Iris pigment epithelial cell (primary cell): Measurements from ENCODE around the gene MEF2C.

Experiments used
- DNase-seq: peaks from one replicate; pipeline ENCODE4 v3.0.0-alpha.2; 2011; ENCODE audit warnings: low read depth

MEF2C gene

GRCh38 chr5:88715503-88715902 lies 167.5 kb downstream of the MEF2C start:
- no peak for DNase-seq

- DNase-seq: no peak
Measured at GRCh38 chr5:88713818-88714217, 169.2 kb downstream of the MEF2C start.

- DNase-seq: no peak
Measured at GRCh38 chr5:88708682-88709398, 174.1 kb downstream of the MEF2C start.

GRCh38 chr5:88708021-88708420 lies 175.0 kb downstream of the MEF2C start:
- DNase-seq: no peak

GRCh38 chr5:88707216-88707965 lies 175.6 kb downstream of the MEF2C start:
- DNase-seq: no peak

DNA sequence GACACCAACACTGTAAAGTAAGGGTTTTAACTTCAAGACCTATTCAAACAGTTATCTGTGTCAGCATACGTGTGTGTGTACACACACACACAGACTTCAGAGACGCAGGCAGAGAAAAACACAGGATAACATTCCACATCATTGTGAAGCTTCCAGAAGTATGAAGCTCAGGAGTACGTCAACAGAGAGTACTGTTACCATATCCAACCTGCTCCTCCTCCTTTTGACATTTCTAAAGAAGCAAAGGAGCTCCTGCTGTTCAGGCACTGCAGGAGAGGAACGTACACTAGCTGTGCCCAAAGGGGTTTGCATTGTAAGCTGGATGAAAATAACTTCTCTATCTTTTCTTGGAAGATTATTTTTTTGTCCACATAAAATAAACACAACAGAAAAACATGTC lies 180.7 kb downstream of the MEF2C start:
- DNase-seq: no peak

DNA sequence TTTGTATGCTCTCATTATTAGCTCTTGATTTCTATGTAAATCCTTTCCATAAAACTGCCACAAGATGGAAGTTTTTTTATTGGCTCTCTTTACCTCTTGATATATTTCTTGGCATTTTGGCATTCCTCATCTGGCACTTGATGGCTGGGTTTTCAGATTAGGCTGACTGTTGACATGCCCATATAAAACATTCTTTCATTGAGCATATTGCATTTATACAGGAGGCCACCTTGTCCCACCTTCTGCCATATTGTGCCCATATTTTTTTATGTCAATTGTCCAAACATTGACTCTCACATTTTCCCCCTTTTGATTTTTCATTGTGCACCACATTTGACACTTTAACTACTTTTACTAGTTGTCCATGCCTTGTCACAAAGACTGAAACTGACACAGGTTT lies 182.9 kb downstream of the MEF2C start:
- no peak for DNase-seq

DNA sequence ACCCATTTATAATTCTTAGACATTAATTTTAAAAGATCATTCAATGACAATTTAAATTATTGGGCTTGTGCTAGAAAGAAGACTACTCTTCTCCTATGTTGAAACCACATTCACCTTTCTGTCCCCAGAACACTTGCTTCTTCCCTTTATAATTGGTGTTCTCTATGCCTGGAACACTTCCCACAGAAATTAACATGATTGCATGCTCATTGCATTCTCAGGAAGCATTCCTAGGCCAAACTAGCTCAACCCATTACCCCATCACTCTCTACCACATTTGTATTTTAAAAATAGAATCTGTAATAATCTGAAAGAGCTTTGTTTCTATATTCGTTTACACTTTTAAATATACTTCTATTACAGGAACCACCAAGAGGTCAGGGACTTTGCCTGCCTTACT lies 184.7 kb downstream of the MEF2C start:
- DNase-seq: no peak

DNA sequence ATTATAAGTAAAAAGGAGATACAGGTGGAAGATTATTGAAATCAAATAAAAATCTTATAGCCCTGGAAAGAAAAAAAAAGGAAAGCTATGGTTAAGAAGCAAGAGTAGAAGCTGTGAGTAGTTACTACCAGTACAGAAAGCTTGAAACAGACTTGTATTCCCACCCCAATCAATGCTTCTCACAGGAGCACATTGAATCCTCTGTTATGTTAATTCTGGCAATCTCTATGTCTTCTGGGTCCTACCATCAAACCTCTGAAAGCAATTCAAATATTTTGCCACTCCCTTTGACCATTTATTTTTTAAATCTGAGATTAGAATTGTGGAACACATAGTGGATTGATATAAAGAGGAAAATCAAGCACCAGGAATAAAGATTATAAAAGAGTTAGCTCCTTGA lies 186.5 kb downstream of the MEF2C start:
- no peak for DNase-seq

GRCh38 chr5:88695931-88696330 lies 187.1 kb downstream of the MEF2C start:
- no peak for DNase-seq

DNA sequence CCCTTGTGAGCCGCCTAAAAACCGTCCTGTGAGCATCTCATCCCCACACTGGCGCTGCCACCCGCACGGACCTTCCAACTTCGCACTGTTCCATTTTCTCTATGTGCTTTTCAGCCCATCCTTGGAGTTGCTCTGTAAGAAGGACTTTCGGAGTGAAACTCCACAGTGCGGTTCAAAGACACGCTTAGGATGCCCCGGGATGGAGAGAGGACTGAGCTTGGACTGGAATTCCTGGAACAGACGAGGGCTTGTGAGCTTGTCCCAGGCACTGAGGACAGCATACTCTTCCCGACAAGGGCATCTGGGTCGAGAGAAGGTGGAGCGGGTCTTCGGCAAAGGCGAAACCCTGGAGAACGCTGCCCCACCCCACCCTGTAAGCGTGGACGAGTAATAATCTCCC lies 187.8 kb downstream of the MEF2C start:
- no peak for DNase-seq

DNA sequence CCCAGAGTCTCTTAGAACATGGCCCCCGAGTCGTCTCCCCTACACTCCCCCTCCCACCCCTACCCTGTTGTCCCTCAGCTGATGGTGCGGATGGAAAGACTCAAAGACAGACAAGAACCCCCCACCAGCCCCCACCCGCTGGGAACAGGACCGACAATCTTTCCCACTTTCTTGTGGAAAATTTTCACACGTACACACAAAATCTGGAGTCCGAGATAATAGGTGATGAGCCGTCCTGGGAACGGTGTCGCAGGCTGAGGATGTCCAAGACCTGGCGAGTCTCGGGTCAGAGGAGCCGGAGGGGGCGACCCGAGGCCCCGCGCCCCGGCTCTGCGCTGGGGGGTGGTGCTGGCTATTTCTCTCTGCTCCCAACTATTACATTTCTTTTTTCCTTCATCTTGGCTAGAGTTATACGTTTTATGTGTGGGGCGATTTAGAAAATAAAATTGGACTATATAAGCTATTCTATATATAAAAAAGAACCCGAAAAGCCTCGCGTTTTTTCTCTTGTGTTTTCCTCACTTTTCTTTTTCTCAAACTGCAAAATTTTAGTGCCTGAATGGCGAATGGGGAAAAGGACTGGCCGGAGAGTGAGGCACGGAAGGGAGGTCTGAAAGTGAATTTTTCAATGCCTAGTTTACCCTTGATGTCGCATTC lies 188.8 kb downstream of the MEF2C start:
- no peak for DNase-seq

DNA sequence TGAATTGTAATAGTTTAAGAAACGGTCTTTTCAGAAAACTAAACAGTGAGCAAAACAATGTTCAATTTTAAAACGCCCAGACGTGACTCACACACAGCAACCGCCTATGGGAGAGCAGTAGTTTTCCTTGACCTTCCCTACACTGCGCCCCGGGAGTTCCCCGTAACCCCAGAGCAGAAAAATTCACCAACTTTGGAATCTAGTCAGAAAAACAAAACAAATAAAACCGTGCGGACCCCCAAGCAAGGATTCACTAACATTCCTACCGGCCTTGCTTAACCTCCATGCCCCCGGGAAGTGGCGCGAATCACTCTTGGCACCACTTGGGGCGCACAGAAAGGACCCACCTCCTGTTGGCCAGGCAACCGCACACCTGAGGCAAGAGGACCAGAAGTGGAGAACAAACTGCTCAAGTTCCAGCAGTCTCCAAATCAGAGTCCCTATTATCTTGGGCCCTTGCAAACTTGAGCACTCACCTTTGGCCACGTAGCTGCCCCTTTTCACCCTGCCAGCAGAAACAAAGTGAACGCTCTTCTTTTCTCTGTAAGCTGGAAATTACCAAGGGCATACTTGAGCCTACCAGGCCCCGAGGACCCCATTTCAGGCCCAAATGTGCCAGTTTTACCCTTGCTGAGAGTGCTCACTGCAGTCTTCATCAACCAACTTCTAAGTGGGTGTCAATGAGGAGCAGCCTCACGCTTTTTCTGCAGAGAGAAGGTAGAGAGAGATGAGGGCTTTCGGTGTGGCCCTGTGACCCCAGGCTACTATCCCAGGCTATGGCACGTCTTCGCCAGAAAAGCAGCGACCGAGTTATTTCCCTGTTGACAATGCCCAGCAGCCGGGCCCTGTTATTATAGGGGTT lies 189.7 kb downstream of the MEF2C start:
- DNase-seq: no peak

DNA sequence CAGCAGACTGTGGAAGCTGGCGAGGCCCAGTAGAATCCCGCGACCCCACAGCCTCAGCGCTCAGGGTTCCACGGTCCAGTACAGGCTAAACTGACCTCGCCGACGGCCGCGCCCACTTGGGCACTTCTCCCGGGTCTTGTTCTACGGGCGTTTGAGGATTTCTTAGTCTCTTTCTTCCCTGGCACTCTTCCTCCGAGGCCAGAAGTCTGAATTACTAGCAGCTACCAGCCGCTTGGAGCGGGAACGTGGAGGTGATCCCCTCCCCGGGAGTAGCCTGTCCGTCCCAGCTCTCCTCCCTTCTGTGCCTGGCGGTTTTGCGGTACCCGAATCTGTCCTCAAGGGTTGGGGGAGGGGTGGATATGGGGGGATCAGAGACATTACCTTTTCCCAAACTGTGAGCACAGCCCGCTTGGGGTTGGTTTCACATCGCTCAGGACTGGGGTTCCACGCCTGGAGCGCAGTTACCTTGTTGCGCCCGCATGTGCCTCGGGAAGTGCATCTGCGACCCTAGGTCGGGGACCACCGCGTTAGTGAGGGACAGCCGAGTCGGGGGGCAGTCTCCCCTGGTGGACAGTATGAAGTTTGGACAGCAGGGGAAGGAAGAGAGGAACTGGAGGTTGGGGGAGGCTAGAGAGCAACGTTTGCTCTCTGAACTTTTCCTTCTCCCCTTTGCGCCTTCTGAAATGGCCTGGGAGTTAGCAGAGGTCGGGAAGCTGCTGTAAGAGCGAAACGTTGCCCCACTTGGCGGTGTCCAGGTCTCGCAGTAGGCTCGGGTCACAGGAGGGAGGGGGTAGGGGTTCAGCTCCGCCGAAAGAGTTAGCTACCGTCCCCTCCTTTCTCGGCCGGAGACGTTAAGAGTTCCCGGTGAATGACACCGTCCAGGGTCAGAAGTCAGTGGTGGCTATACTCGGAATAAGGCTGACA lies 190.8 kb downstream of the MEF2C start:
- no peak for DNase-seq

GRCh38 chr5:88691230-88691582 lies 191.8 kb downstream of the MEF2C start:
- DNase-seq: no peak

DNA sequence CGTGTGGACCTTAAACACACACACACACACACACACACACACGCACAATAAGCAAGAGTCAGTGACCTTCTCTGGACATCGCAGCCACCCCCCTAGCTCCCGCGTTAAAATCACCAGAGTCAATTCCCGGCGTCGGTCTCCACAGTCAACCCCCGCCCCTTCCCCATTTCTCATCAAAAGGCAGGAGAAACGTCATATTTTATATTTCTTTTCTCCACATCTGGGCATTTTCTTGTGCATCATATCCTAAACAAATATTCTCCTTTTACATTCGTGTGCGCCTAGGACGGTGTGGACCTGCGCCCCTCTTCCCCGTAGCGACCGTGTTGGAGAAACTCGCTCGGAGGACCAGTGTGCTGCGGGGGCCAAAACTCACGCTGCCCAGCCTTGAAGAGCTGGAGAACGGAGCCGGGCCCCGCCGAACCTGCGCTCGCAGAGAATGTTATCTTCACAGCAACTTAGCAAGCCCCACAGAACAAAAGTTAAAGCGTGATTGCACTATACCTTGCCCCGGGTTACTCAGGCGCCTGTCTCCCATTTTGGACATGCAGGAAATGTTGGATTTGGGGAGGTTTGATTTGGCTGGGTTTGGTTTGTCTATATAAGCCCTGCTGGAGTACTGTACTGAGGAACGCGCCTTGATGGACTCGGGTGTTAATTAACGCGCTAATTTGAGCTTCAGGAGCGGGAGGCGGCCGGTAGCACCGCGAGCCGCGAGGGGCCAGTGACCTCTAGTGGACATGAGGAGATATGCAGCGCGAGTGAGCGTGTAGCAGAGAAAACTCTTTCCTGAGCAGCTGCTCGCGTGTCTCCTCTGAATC lies 192.4 kb downstream of the MEF2C start:
- peak; percentile 52 for DNase-seq

- no peak for DNase-seq
Measured at GRCh38 chr5:88689668-88690408, 193.1 kb downstream of the MEF2C start.

DNA sequence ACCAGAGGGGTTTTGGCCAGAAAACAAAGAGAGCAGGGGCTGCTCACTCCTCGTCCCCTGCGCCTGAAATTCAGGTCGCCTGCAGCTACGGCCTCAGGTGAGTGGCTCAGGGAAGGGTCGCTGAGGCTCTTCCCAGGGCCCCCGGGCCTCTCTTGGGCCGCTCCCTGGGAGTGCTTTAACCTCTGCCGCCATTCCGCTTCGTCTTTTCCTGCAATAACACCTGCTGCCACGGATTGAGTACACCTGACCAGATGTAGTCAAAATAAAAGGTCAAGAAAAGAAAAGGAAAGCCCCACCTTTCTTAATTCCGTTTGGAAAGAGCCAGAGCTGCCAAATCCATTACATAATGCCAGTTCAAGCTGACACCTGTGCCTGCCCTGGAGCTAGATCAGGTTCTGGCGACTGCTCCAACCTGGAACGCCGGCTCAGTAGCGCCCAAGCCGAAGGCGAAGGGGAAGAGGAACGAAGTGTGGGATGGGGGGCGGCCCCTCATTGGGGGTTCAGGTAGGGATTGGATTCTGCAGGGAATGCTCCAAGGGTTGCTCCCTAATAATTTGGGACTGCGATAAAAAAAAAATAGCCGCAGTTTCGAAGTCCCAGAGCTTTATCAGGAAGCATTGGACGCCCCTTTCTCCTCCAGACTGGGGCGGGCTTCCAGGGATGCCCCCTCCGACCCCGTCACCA lies 193.9 kb downstream of the MEF2C start:
- DNase-seq: no peak
